Mesothelial cell of epicardium (in vitro differentiated cells): Measurements from ENCODE around the gene TMEM53. TPM values are rescaled to one million over a fixed set of nuclear protein-coding genes. Genes with fewer than 3 reads are reported as not detected.

Experiments
- DNase-seq, 2 experiments: peaks; one replicate each; pipeline ENCODE4 v3.0.0; 2021; ENCODE audit warnings: low spot score in 2 of 2; ENCODE audit not compliant: unreplicated experiment in 2 of 2
- H3K27ac Mint-ChIP-seq: 2 replicates; pipeline ENCODE4 v1.8.0; 2021; ENCODE audit warnings: mixed read lengths
- H3K27me3 Mint-ChIP-seq: 2 replicates; pipeline ENCODE4 v1.8.0; 2021; ENCODE audit warnings: low read depth, mixed read lengths
- H3K36me3 Mint-ChIP-seq: 2 replicates; pipeline ENCODE4 v1.8.0; 2021; ENCODE audit warnings: mixed read lengths
- H3K4me1 Mint-ChIP-seq: 2 replicates; pipeline ENCODE4 v1.8.0; 2021; ENCODE audit warnings: mixed read lengths
- H3K4me3 Mint-ChIP-seq: 2 replicates; pipeline ENCODE4 v1.8.0; 2021; ENCODE audit warnings: mild to moderate bottlenecking, moderate library complexity, mixed read lengths
- H3K9me3 Mint-ChIP-seq: 2 replicates; pipeline ENCODE4 v1.8.0; 2021; ENCODE audit warnings: mixed read lengths
- CTCF ChIP-seq: fragments of 200-600 bp; sonication (generic); IDR thresholded peaks from one replicate; pipeline ENCODE4 v1.5.0; 2021; ENCODE audit warnings: antibody characterized with exemption; ENCODE audit not compliant: unreplicated experiment
- total RNA-seq: library from RNA; stranded (reverse); gene quantifications from 3 replicates; pipeline ENCODE4 v1.2.1, GENCODE V29; 2021

Gene TMEM53
- total RNA-seq, 1 donor from 2014 or later = 8.9 TPM

DNA sequence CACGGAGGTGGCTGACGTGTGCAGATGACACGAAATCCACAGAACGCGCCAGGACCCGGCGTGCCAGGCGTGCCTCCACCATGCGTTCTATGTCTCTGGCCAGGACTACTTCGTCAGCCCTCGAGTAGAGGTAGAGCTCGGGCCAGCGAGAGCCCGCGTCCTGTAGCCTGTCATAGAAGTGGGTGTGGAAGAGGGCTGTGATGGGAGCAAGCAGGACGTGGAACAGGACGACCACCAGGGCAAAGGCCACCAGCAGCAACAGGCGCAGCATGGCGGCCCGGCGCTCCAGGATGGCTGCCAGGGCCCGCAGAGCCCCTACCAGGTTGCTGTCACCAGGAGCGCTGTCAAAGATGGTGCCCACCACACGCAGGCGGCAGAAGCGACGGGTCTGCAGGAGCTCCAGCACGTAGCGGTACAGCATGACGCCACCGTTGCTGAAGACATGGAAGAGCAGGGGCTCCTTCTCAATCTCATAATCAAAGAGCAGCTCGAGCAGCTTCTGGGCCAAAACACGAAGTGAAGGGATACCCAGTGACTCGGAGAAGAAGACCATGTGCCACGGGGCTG is 19.6 kb downstream of the TMEM53 start:
- H3K27me3 Mint-ChIP-seq = no peaks in the 10 kb centered on the region
- peaks cover 12% of the 10 kb centered on the region for H3K36me3 Mint-ChIP-seq
- H3K4me3 Mint-ChIP-seq = no peak overlapping the region
- H3K4me1 Mint-ChIP-seq = no peaks in the 10 kb centered on the region
- no peak for DNase-seq
- H3K27ac Mint-ChIP-seq = no peak overlapping the region
- H3K9me3 Mint-ChIP-seq = no peaks in the 10 kb centered on the region
- TF ChIP-seq CTCF = no peak

DNA sequence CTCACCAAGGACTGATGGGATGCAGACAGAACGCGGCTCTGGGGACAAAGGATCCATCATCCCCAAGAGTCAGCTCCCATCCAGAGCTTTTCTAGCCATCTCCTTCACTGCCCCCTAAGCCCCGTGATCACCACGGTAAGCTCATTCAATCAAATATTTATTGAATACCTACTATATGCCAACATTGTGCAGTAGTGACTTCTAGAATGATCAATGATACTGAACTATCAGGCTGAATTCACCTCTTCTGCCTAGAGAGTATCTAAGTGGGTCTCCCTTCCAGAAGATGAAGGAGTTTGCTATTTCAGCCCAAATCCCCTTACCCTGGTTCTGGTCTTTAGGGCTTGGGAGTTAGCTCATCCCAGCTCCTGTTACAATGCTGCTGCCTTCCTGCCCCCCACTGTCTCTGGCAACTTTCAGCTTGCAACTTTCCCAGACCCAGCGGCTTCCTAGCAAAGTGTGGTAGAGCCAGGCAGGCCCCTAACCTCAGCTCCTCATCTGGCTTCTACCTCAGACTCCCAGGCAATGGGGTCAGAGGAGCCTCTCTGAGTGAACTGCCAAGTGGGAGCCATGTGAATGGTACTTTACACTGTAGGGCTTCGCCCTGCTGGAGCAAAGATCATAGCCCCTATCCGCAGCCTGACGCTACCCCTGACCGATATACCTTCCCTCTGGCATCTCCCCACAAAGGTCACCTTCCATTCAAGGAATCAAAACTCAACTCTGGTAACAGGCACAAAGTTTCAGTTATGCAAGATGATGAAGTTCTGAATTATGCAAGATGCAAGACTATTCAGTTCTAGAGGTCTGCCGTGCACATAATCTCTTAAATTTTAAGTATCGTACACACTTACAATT is 20.9 kb downstream of the TMEM53 start:
- Mint-ChIP-seq H3K4me1 (no peaks in the 10 kb centered on the region), H3K27ac (no peak overlapping the region)
- DNase-seq = no peak

GRCh38 chr1:44652445-44653106 is 21.7 kb downstream of the TMEM53 start:
- TF ChIP-seq CTCF = peak; percentile 86
- Mint-ChIP-seq H3K9me3 (no peaks in the 10 kb centered on the region), H3K27ac (no peak overlapping the region), H3K4me3 (no peak overlapping the region), H3K4me1 (no peaks in the 10 kb centered on the region), H3K27me3 (no peaks in the 10 kb centered on the region), H3K36me3 (peaks cover 20% of the 10 kb centered on the region)
- DNase-seq = peak; percentile 55 to 82

More for the DNA sequence above, 20.9 kb downstream of the TMEM53 start:
- Mint-ChIP-seq H3K36me3 (peaks cover 17% of the 10 kb centered on the region), H3K9me3 (no peaks in the 10 kb centered on the region), H3K27me3 (no peaks in the 10 kb centered on the region), H3K4me3 (no peak overlapping the region)
- TF ChIP-seq CTCF = no peak

- no peaks in the 10 kb centered on the region for H3K4me1 Mint-ChIP-seq
These were observed 23.2 kb downstream of the TMEM53 start for GRCh38 chr1:44651069-44651468.

More at GRCh38 chr1:44651069-44651468, 23.2 kb downstream of the TMEM53 start:
- DNase-seq = no peak
- Mint-ChIP-seq H3K9me3 (no peaks in the 10 kb centered on the region), H3K4me3 (no peak overlapping the region), H3K36me3 (peaks cover 17% of the 10 kb centered on the region), H3K27me3 (no peaks in the 10 kb centered on the region), H3K27ac (no peak overlapping the region)
- no peak for TF ChIP-seq CTCF
